Body of pancreas (tissue), 4 donors: ENCODE data around the gene DARS1.

Experiments
- POLR2A ChIP-seq, 3 donors: fragments of 450-650 bp; IDR thresholded peaks; one replicate each; pipeline ENCODE4 v1.6.1; 2016; ENCODE audit warnings: antibody characterized with exemption in 3 of 3, mild to moderate bottlenecking in 2 of 3
- TF ChIP-seq, protein P1 (sequence below), 7 experiments: fragments of 450-650 bp in 4 of 7; fragments of 200-600 bp in 3 of 7; sonication (generic) in 3 of 7; IDR thresholded peaks; one replicate each; pipeline ENCODE4 v1.5.1; 2016 to 2019; ENCODE audit warnings: antibody characterized with exemption in 7 of 7

DNA sequence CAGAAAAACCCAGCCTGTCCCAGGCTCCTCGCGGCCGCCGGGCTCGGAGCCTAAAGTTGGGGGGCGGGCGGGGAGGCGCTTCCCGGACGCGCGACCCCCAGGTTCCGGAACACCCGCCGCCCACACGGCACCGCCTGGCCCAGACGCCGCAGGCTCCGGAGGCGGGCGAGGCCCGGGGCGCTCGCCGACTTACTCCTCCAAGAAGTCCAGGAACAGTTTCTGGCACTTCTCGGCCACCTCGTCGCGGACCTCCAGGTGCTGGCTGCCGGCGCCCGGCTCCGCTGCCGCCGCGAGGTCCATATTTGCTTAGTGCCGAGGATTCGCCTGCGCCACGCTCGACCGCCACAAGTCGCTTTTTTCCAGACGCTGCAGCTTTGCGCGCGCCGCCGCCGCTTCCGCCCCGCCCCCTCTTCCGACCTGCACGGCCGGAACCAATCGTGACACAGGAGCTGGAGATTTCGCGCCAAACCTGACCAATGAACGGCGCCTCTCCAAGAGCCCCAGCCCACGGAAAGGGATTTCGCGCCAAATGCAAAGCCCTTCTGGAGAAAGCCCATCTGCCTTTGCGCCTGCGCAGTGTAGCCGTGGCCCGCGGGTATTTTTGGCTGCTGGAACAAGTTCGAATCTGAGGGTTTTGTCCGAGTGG lies 109.2 kb downstream of the DARS1 start, which contains the start of gene MCM6:
- TF ChIP-seq POLR2A (IDR thresholded peaks at IDR 0.05) = peak in 2 of 3 donors; percentile 54 to 66
- TF ChIP-seq, protein P1, sequence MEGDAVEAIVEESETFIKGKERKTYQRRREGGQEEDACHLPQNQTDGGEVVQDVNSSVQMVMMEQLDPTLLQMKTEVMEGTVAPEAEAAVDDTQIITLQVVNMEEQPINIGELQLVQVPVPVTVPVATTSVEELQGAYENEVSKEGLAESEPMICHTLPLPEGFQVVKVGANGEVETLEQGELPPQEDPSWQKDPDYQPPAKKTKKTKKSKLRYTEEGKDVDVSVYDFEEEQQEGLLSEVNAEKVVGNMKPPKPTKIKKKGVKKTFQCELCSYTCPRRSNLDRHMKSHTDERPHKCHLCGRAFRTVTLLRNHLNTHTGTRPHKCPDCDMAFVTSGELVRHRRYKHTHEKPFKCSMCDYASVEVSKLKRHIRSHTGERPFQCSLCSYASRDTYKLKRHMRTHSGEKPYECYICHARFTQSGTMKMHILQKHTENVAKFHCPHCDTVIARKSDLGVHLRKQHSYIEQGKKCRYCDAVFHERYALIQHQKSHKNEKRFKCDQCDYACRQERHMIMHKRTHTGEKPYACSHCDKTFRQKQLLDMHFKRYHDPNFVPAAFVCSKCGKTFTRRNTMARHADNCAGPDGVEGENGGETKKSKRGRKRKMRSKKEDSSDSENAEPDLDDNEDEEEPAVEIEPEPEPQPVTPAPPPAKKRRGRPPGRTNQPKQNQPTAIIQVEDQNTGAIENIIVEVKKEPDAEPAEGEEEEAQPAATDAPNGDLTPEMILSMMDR (IDR thresholded peaks at IDR 0.05) = peak in 4 of 7 experiments; percentile 8 to 45 (median 35)
